ENCODE results near the gene QRFP. TPM values are rescaled to one million over a fixed set of nuclear protein-coding genes. Genes with fewer than 3 reads are reported as not detected.

Gene QRFP
- total RNA-seq, 1 experiment from 2014 or later: not detected

- no peak overlapping the region for H3K4me2 ChIP-seq (ENCODE audit: low read depth, low read length, poor library complexity, severe bottlenecking)
- peak; percentile 36 for DNase-seq
- no peaks in the 10 kb centered on the region for H3K9me2 ChIP-seq (replicated peaks; ENCODE audit: insufficient read depth, low read length)
- H3K79me2 ChIP-seq (ENCODE audit: low read length): no peaks in the 10 kb centered on the region; the same call in 1 of the 2 replicates
- H3K9ac ChIP-seq (ENCODE audit: low read length): no peak overlapping the region
- no peaks in the 10 kb centered on the region for H3K27me3 ChIP-seq (ENCODE audit: low read length)
- H3K36me3 ChIP-seq (ENCODE audit: insufficient read depth, low read length): 0 out of 2 replicates have a peak, but pooled peaks cover 3% of the 10 kb centered on the region
- no peak overlapping the region for H2AFZ ChIP-seq (ENCODE audit: low read length)
- peaks cover 6% of the 10 kb centered on the region; the same call in 1 of the 2 replicates for H4K20me1 ChIP-seq (ENCODE audit: insufficient read depth, low read depth, low read length)
- H3K4me1 ChIP-seq (ENCODE audit: low read length): no peaks in the 10 kb centered on the region
- no peak overlapping the region for H3K27ac ChIP-seq (ENCODE audit: low read length)
- H3K9me3 ChIP-seq (ENCODE audit: low read length): no peaks in the 10 kb centered on the region
- H3K4me3 ChIP-seq (ENCODE audit: low read length): no peak overlapping the region
Measured at GRCh38 chr9:130868230-130868629, 28.4 kb downstream of the QRFP start.

- 0 out of 2 replicates have a peak, but pooled peaks cover 3% of the 10 kb centered on the region for H3K36me3 ChIP-seq (ENCODE audit: insufficient read depth, low read length)
- H3K79me2 ChIP-seq (ENCODE audit: low read length): no peaks in the 10 kb centered on the region; the same call in 1 of the 2 replicates
- no peak overlapping the region for H3K4me3 ChIP-seq (ENCODE audit: low read length)
Measured at GRCh38 chr9:130867556-130867955, 29.1 kb downstream of the QRFP start.

GRCh38 chr9:130866474-130866965 is 30.1 kb downstream of the QRFP start:
- H3K9me2 ChIP-seq (replicated peaks; ENCODE audit: insufficient read depth, low read length): no peaks in the 10 kb centered on the region
- peaks cover 6% of the 10 kb centered on the region; the same call in 1 of the 2 replicates for H4K20me1 ChIP-seq (ENCODE audit: insufficient read depth, low read depth, low read length)
- DNase-seq: peak; percentile 82
- no peak overlapping the region for H3K4me3 ChIP-seq (ENCODE audit: low read length)
- no peak overlapping the region for H3K9ac ChIP-seq (ENCODE audit: low read length)
- H3K4me1 ChIP-seq (ENCODE audit: low read length): no peaks in the 10 kb centered on the region
- no peaks in the 10 kb centered on the region for H3K36me3 ChIP-seq (ENCODE audit: insufficient read depth, low read length)
- H3K4me2 ChIP-seq (ENCODE audit: low read depth, low read length, poor library complexity, severe bottlenecking): no peak overlapping the region
- H3K79me2 ChIP-seq (ENCODE audit: low read length): no peaks in the 10 kb centered on the region; the same call in 1 of the 2 replicates
- no peaks in the 10 kb centered on the region for H3K27me3 ChIP-seq (ENCODE audit: low read length)
- no peak overlapping the region for H2AFZ ChIP-seq (ENCODE audit: low read length)
- no peak overlapping the region for H3K27ac ChIP-seq (ENCODE audit: low read length)
- no peaks in the 10 kb centered on the region for H3K9me3 ChIP-seq (ENCODE audit: low read length)

More at GRCh38 chr9:130867556-130867955, 29.1 kb downstream of the QRFP start:
- no peak overlapping the region for H3K9ac ChIP-seq (ENCODE audit: low read length)
- no peak overlapping the region for H3K27ac ChIP-seq (ENCODE audit: low read length)
- no peaks in the 10 kb centered on the region for H3K27me3 ChIP-seq (ENCODE audit: low read length)
- no peaks in the 10 kb centered on the region for H3K9me3 ChIP-seq (ENCODE audit: low read length)
- peak; percentile 30 for DNase-seq
- no peak overlapping the region for H3K4me2 ChIP-seq (ENCODE audit: low read depth, low read length, poor library complexity, severe bottlenecking)
- H3K9me2 ChIP-seq (replicated peaks; ENCODE audit: insufficient read depth, low read length): no peaks in the 10 kb centered on the region
- H3K4me1 ChIP-seq (ENCODE audit: low read length): no peaks in the 10 kb centered on the region
- H2AFZ ChIP-seq (ENCODE audit: low read length): no peak overlapping the region
- H4K20me1 ChIP-seq (ENCODE audit: insufficient read depth, low read depth, low read length): peaks cover 6% of the 10 kb centered on the region; the same call in 1 of the 2 replicates

- Histone ChIP-seq H3K27ac (ENCODE audit: low read length) (no peak overlapping the region), H3K9me3 (ENCODE audit: low read length) (no peaks in the 10 kb centered on the region), H3K4me3 (ENCODE audit: low read length) (no peak overlapping the region), H3K9ac (ENCODE audit: low read length) (no peak overlapping the region), H3K79me2 (ENCODE audit: low read length) (no peaks in the 10 kb centered on the region; the same call in 1 of the 2 replicates), H3K9me2 (replicated peaks; ENCODE audit: insufficient read depth, low read length) (no peaks in the 10 kb centered on the region), H3K4me1 (ENCODE audit: low read length) (no peaks in the 10 kb centered on the region), H2AFZ (ENCODE audit: low read length) (no peak overlapping the region), H3K27me3 (ENCODE audit: low read length) (no peaks in the 10 kb centered on the region), H3K4me2 (ENCODE audit: low read depth, low read length, poor library complexity, severe bottlenecking) (no peak overlapping the region), H3K36me3 (ENCODE audit: insufficient read depth, low read length) (no peaks in the 10 kb centered on the region), H4K20me1 (ENCODE audit: insufficient read depth, low read depth, low read length) (peaks cover 6% of the 10 kb centered on the region; the same call in 1 of the 2 replicates)
- no peak for DNase-seq
Measured at GRCh38 chr9:130865921-130866320, 30.7 kb downstream of the QRFP start.

GRCh38 chr9:130864541-130864940 is 32.1 kb downstream of the QRFP start:
- no peak for DNase-seq
- no peaks in the 10 kb centered on the region for H3K4me1 ChIP-seq (ENCODE audit: low read length)

GRCh38 chr9:130862747-130863146 is 33.9 kb downstream of the QRFP start:
- Histone ChIP-seq H2AFZ (ENCODE audit: low read length) (no peak overlapping the region), H3K4me3 (ENCODE audit: low read length) (no peak overlapping the region), H4K20me1 (ENCODE audit: insufficient read depth, low read depth, low read length) (peaks cover 6% of the 10 kb centered on the region; the same call in 1 of the 2 replicates), H3K9me3 (ENCODE audit: low read length) (no peaks in the 10 kb centered on the region), H3K27ac (ENCODE audit: low read length) (no peak overlapping the region), H3K9ac (ENCODE audit: low read length) (no peak overlapping the region), H3K4me1 (ENCODE audit: low read length) (no peaks in the 10 kb centered on the region), H3K9me2 (replicated peaks; ENCODE audit: insufficient read depth, low read length) (no peaks in the 10 kb centered on the region), H3K4me2 (ENCODE audit: low read depth, low read length, poor library complexity, severe bottlenecking) (no peak overlapping the region), H3K27me3 (ENCODE audit: low read length) (no peaks in the 10 kb centered on the region), H3K36me3 (ENCODE audit: insufficient read depth, low read length) (no peaks in the 10 kb centered on the region), H3K79me2 (ENCODE audit: low read length) (peaks cover 8% of the 10 kb centered on the region; the same call in 1 of the 2 replicates)
- DNase-seq: no peak

More at GRCh38 chr9:130864541-130864940, 32.1 kb downstream of the QRFP start:
- Histone ChIP-seq H3K36me3 (ENCODE audit: insufficient read depth, low read length) (no peaks in the 10 kb centered on the region), H2AFZ (ENCODE audit: low read length) (no peak overlapping the region), H3K27me3 (ENCODE audit: low read length) (no peaks in the 10 kb centered on the region), H3K79me2 (ENCODE audit: low read length) (peaks cover 3% of the 10 kb centered on the region; the same call in 1 of the 2 replicates), H3K4me3 (ENCODE audit: low read length) (no peak overlapping the region), H4K20me1 (ENCODE audit: insufficient read depth, low read depth, low read length) (peaks cover 6% of the 10 kb centered on the region; the same call in 1 of the 2 replicates), H3K9me3 (ENCODE audit: low read length) (no peaks in the 10 kb centered on the region), H3K27ac (ENCODE audit: low read length) (no peak overlapping the region), H3K4me2 (ENCODE audit: low read depth, low read length, poor library complexity, severe bottlenecking) (no peak overlapping the region), H3K9ac (ENCODE audit: low read length) (no peak overlapping the region), H3K9me2 (replicated peaks; ENCODE audit: insufficient read depth, low read length) (no peaks in the 10 kb centered on the region)

GRCh38 chr9:130862217-130862616 is 34.4 kb downstream of the QRFP start:
- Histone ChIP-seq H3K4me1 (ENCODE audit: low read length) (no peaks in the 10 kb centered on the region), H3K9me3 (ENCODE audit: low read length) (no peaks in the 10 kb centered on the region), H4K20me1 (ENCODE audit: insufficient read depth, low read depth, low read length) (peaks cover 6% of the 10 kb centered on the region; the same call in 1 of the 2 replicates), H3K79me2 (ENCODE audit: low read length) (peaks cover 9% of the 10 kb centered on the region; the same call in 1 of the 2 replicates), H3K9ac (ENCODE audit: low read length) (no peak overlapping the region), H3K4me3 (ENCODE audit: low read length) (no peak overlapping the region), H3K27me3 (ENCODE audit: low read length) (no peaks in the 10 kb centered on the region), H3K27ac (ENCODE audit: low read length) (no peak overlapping the region), H3K9me2 (replicated peaks; ENCODE audit: insufficient read depth, low read length) (no peaks in the 10 kb centered on the region), H2AFZ (ENCODE audit: low read length) (no peak overlapping the region), H3K4me2 (ENCODE audit: low read depth, low read length, poor library complexity, severe bottlenecking) (no peak overlapping the region), H3K36me3 (ENCODE audit: insufficient read depth, low read length) (no peaks in the 10 kb centered on the region)
- DNase-seq: no peak

GRCh38 chr9:130861372-130862180 is 35.0 kb downstream of the QRFP start:
- H3K27ac ChIP-seq (ENCODE audit: low read length): no peak overlapping the region
- peaks cover 6% of the 10 kb centered on the region; the same call in 1 of the 2 replicates for H4K20me1 ChIP-seq (ENCODE audit: insufficient read depth, low read depth, low read length)
- H3K36me3 ChIP-seq (ENCODE audit: insufficient read depth, low read length): no peaks in the 10 kb centered on the region
- no peak overlapping the region for H3K9ac ChIP-seq (ENCODE audit: low read length)
- H3K9me2 ChIP-seq (replicated peaks; ENCODE audit: insufficient read depth, low read length): no peaks in the 10 kb centered on the region
- H3K27me3 ChIP-seq (ENCODE audit: low read length): no peaks in the 10 kb centered on the region
- H3K4me2 ChIP-seq (ENCODE audit: low read depth, low read length, poor library complexity, severe bottlenecking): no peak overlapping the region
- H3K79me2 ChIP-seq (ENCODE audit: low read length): 0 out of 2 replicates have a peak, but pooled peaks cover 9% of the 10 kb centered on the region
- H2AFZ ChIP-seq (ENCODE audit: low read length): no peak overlapping the region
- no peaks in the 10 kb centered on the region for H3K4me1 ChIP-seq (ENCODE audit: low read length)
- H3K9me3 ChIP-seq (ENCODE audit: low read length): no peaks in the 10 kb centered on the region
- H3K4me3 ChIP-seq (ENCODE audit: low read length): no peak overlapping the region
- no peak for DNase-seq

All from Karpas-422 (cell line).